ENCODE results near the gene PIERCE2.
"Not testable (repeated sequence)": the region's sequence is repeated elsewhere in the genome, so short reads cannot be mapped to it uniquely, and the experiment has no call there.

The PIERCE2 gene, protein sequence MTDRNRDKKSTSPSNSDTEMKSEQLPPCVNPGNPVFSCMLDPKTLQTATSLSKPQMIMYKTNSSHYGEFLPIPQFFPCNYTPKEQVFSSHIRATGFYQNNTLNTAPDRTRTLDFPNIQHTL

DNA sequence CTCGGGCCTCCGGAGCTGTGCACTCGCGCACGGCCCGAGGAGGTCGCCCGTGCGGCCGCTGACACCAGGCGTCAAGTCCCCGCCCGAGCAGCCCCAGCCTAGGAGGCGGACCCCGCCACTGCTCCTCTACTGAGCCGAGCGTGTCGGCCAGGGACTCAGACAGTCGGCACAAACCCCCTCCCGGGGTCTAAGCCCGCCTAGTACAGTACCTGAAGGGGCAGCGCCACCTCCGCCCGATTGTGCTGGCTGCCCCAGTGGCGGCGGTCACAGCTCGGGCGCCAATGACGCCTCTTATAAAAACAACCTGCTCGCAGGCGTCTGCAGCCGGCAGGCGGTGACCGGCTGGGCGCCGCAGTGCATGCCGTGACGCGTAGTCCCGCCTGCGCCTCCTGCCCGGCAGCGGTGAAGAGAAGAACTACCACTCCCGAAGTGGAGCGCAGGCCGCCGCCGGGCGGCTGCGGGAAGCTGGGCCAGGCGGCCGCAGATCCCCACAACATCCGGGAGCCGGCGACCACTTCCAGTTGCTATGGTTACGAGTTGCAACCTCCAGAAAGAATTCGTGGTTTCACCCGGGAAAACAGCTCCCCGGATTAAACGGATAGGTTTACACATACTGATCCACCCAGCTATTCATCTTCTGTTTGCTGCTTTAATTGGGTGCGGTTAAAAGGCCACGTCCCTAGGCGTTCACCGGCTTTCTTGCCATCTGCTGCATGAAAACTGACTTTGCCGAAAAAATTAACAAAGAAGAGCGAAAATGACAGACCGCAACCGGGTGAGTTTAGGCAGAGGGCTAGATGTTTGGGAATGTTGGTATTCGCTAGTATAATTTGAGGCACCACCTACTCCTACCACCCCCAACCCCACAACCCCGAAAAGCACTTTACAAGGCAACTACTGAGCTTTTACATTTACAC, at the start of gene PIERCE2, which contains the start of gene CCPG1:
Gene PIERCE2 (plus strand): TSS at position 484 of the 917 bp plus-strand sequence. CDS start 274 bp downstream, at position 758.
Gene CCPG1 (minus strand): TSS at position 348 of the 917 bp plus-strand sequence. CDS start 18,935 bp downstream, outside the sequence.
- peak; percentile 93 for DNase-seq (ENCODE audit: low spot score)

DNA sequence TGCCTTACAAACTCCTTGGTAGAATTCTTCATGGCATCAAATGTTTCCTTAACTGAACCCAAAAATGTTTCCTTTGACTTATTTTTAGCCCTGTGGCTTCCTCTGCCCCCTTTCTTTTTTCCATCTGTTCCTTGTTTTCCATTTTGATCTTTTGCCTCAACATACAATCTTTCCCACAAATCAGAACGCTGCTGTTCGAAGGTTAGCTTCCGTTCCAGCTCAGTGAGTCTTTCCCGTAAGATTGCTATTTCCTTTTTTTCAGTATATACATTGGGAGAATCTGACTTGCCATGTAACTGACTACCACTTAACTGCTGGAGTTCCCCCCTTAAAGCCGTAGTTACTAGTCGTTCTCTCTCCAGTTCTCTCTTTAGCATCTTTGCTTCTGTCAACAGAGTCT, 48.0 kb upstream of the PIERCE2 start:
- no peak for DNase-seq (ENCODE audit: low spot score)

DNA sequence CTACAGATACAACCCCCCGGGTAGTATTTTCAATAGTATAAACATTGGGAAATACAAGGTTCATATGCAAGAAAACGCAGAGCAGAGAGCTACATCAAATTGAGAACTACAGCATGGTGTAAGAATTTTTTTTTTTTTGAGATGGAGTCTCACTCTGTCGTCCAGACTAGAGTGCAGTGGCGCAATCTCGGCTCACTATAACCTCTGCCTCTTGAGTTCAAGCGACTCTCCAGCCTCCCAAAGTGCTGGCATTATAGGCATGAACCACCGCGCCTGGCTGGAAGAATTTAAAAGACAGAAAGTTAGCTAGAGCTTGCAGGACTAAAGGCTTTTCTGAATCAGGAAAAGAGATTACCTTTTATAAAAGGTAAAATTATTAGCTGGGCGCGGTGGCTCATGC, 47.2 kb upstream of the PIERCE2 start:
- DNase-seq (ENCODE audit: low spot score): no peak

DNA sequence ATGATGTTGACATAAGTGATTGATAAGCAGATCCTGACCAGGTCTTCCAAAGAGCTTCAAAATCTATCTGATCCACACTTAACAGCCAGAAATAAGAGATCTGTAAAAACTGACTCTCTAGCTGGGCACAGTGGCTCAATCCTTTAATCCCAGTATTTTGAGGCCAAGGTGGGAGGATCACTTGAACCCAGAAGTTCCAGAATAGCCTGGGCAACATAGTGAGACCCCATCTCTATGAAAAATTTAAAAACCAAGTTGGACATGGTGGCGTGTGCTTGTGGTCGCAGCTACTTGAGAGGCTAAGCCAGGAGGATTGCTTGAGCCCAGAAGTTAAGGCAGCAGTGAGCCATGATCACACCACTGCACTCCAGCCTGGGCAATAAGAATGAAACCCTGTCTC, 45.7 kb upstream of the PIERCE2 start:
- no peak for DNase-seq (ENCODE audit: low spot score)

DNA sequence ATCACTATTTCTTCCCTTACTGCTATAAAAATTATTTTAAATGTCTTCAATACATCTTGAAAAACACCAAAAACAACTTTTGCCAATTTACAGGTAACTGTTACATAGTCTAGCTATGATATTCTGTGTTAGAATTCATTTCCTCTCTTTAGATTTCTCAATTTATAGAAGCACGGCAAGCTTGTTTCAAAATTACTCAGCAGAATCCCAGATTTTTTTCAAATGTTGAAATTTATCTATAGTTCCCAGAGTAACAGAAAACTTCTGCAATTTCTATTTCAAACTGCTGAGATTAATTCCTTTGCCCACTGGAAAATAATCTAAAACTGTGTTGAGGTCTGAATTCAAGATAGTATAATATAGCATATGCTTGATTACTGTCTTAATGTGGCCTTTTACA, 41.3 kb upstream of the PIERCE2 start:
- no peak for DNase-seq (ENCODE audit: low spot score)

DNA sequence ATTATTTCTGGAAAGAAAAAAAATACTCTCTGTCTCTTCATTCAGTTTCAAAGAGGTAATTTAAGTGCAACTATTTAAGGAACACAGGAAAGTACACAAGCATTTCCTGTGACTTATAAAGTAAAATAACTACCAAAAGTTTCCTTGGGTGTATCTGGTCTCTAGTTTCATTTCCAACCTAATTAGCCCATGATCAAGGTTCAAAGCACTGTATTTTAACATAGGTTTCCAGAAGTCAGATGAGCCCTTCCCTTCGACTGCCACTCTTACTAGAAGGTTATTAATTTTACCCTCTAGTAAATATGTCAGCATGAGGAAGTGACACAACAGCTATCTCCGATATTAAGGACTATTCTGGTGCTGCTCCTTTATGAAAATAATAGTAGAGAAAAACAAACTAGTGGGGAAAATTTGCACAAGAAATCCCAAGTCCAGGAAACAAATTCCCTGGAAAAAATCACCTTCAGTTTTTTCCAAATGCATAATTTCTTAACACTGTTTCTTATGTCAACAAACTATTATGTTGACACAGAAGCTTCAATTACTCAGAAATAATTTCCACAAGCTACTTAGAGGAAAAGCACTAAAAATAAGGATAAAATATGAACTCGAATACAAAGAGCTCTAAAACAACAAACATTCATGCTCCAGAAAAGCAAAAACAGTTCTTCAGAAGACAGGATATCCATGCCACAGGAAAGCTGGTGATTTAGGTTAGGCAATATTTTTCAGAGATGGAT, 35.4 kb upstream of the PIERCE2 start:
- no peak for DNase-seq (ENCODE audit: low spot score)

DNA sequence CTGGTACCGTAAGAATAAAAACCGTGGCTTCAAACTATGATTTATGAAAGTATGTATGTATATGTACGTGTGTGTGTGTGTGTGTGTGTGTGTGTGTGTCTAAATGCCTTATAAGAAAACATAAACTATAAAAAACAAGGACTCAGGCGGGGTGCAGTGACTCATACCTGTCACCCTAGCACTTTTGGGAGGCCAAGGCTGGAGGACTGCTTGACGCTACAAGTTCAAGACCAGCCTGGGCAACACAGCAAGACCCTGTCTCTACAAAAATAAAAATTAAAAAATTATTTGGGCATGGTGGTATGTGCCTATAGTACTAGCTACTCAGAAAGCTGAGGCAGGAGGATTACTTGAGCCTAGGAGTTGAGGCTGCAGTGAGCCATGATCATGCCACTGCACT, 29.2 kb upstream of the PIERCE2 start:
- no peak for DNase-seq (ENCODE audit: low spot score)

DNA sequence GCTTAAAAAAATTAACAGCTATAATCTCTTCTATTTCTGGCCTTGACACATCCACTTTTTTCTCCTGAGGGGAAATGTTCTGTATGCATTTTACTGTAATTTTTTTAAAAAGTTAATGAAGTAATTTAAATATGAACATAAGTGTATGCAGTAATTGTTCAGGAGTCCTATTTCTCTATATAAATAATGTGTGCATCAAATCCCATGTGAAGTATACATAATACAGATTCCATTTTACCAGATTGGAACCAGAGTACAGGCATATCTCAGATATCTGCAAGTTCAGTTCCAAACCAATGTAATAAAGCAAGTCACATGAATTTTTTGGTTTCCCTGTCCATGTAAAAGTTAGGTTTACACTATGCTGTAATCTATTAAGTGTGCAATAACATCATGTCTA, 26.7 kb upstream of the PIERCE2 start:
- no peak for DNase-seq (ENCODE audit: low spot score)

DNA sequence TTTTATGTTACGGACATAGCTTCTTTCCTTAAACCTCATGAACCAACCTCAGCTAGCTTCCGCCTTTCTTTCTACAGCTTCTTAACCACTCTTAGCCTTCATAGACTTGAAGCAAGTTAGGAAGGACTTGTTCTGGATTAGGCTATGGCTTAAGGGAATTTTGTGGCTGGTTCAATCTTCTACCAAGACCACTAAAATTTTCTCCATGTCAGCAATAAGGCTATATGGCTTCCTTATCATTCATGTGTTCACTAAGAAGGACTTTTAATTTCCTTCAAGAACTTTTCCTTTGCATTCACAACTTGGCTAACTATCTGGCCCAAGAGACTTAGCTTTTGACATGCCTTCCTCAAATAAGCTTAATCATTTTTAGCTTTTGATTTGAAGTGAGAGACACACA, 24.6 kb upstream of the PIERCE2 start:
- DNase-seq (ENCODE audit: low spot score): no peak

DNA sequence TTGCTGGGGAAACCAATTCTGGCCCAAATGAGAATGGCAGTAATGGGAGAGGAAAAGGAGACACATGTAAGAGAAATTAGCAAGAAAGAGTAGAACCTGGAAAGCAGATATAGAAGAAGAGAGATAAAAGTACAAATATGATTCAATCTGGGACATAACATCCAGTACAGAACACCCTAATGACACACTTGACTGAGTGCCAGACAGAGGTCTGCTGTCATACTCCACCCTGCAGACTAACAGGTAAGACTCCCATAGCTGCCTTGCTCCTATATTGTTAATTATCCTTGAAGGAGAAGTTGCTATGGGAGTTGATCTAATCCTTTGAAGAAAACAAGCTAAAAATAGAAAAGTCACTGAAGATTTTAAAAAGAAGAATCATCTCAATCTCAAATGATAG, 21.3 kb upstream of the PIERCE2 start:
- no peak for DNase-seq (ENCODE audit: low spot score)

DNA sequence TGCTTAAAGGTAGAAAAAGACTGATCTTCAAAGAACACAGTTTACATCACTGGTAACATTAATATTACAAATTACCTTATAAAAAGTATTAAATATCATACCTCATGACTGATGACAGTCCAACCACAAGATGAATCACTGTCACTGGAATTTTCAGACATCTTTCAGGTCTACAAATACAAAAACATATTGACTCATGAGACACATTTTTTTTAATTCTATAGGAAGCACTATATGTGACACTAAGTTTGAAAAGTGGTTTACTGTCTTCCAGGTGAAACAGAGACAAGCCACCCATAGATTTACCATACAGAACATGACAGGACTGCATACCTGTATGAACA, 19.1 kb upstream of the PIERCE2 start:
- no peak for DNase-seq (ENCODE audit: low spot score)

DNA sequence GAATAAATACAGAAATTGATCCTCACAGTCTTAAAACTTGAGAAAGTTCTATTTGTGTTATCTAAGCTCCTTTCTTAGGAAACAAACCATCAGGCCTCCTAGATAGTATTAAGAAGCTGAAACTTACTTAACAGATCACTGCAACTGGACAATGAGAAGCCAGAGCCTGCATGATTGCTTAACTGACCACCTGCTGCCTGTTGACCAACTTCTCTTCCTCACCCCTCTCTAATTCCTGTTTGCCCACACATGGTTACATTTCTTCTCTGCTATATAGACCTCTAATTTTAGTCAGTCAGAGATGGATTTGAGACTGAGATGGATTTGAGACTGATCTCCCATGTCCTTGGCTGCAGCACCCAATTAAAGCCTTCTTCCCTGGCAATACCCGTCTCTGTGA, 13.6 kb upstream of the PIERCE2 start:
- DNase-seq (ENCODE audit: low spot score): no peak

DNA sequence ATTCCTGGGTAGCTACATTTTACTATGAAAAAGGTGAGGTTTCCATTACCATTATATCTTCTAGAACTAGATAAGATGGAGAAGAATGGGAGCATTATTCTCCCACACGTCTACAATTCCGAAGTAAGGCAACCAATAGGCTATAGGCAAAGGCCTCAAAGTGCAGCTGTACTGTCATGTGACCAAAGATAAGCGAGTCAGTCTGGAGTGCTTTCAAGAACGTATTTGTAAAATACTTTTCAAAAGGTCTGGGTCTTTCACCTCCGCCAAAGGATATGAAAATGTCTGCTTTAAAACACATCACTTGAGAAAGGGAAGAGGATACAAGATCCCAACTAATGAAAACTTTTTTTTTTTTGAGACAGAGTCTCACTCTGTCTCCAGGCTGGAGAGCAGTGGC, 10.1 kb upstream of the PIERCE2 start:
- no peak for DNase-seq (ENCODE audit: low spot score)

DNA sequence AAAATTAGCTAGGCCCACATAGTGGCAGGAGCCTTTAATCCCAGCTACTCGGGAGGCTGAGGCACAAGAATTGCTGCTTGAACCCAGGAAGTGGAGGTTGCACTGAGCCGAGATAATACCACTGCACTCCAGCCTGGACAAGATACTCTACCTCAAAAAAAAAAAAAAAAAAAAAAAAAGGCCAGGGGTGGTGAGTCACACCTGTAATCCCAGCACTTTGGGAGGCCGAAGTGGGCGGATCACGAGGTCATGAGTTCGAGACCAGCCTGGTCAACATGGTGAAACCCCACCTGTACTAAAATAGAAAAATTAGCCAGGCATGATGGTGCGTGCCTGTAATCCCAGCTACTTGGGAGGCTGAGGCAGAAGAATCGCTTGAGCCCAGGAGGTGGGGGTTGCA, 8.2 kb upstream of the PIERCE2 start:
- not testable (repeated sequence) for DNase-seq (ENCODE audit: low spot score)

DNA sequence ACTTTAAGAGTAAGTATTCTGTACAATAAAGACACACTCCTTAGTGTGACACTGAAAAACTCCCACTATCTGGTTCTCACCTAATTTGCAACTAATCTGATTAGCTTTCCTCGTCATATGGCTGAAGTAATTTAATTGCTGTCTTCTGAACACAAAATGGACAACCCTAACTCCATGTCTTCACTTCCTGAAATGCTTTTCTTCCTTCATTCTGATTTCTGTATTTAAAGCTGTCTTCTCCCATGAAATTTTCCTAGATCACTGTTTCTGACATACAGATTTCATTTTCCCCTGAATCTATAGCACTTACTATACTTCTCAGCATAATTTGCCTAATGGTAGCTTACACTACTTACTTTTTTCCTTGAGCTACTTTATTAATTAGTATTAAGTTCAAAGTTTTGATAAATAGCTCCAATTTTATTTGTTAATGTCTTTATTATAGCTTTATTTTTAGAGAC, 6.5 kb upstream of the PIERCE2 start:
- no peak for DNase-seq (ENCODE audit: low spot score)

DNA sequence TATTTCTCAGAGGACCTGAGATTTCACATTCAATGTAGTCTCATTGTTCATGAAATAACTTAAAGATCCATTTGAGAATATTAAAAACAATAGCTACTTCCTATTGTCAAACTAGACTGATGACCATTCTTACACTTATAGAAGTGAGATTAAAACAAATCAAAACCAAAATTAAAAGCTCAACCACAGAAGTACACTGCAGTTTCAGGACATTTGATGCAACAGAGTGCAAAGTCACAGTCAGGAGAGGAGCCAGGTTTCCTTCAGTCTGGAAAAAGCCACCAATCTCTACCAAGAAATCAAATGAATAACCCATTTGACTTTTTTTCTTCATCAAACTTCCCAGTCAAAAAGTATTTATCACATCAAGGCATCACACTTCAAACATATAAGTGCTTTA, 5.6 kb upstream of the PIERCE2 start:
- peak; percentile 16 for DNase-seq (ENCODE audit: low spot score)

DNA sequence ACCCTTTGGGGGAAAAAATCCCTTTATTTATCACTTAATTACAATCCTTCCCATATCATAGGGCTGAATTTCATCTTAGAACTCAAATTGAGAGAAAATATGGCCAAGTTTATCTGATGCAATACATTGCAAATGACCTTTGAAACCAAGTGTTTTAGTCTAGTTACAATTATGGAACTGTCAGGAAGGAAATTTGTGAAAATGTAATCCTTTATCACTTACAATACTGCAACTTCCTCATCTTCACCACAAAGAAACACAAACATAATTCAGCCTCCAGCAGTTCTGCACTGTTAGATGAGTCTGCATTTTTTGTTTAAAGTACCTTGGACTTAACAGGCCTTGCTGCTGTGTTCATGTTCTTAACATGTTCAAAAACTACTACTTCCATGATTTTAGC, 4.8 kb upstream of the PIERCE2 start:
- peak; percentile 21 for DNase-seq (ENCODE audit: low spot score)

DNA sequence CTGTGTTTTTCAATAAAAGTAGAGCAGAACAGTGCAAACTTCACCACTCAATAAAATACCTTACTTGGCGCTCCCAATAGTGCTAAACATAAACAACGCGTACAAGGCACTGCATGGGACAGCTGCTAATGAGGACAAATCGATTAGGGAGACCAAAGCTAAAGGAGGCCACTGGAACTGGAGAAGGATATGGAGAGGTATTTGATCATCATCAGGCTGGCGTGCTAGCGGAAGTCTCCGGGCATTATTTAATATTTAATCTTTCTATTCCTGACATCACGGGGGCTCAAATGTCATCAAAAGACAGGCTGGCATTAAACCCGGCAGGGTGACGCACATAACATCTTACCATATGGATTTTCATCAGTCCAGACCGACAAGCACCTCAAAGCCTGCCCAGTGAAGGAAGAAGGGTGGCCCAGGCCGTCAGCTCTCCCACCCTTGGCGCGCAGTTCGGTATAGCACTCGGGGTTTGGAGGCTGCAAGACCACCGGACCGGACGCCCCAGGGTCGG, 740 bp upstream of the PIERCE2 start:
- no peak for DNase-seq (ENCODE audit: low spot score)

DNA sequence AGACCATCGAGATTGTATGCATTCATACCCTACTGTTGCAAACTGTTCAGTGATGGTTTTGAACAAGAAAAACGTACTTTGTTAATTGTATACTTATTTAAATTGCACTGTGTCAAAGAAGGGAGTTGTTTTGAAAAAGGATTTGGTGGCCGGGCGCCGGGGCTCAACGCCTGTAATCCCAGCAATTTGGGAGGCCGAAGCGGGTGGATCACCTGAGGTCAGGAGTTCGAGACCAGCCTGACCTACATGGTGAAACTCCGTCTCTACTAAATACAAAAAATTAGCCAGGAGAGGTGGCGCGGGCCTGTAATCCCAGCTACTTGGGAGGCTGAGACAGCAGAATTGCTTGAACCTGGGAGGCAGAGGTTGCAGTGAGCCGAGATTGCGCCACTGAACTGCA, 681 bp downstream of the PIERCE2 start:
- DNase-seq (ENCODE audit: low spot score): not testable (repeated sequence)

DNA sequence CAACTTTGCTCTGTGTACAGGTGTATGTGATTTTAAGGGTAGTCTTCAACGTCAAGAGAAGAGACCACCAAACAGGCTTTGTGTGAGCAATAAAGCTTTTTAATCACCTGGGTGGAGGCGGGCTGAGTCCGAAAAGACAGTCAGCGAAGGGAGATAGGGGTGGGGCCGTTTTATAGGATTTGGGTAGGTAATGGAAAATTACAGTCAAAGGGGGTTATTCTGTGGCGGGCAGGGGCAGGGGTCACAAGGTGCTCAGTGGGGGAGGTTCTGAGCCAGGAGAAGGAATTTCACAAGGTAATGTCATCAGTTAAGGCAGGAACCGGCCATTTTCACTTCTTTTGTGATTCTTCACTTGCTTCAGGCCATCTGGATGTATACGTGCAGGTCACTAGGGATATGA, 9.4 kb downstream of the PIERCE2 start:
- not testable (repeated sequence) for DNase-seq (ENCODE audit: low spot score)

DNA sequence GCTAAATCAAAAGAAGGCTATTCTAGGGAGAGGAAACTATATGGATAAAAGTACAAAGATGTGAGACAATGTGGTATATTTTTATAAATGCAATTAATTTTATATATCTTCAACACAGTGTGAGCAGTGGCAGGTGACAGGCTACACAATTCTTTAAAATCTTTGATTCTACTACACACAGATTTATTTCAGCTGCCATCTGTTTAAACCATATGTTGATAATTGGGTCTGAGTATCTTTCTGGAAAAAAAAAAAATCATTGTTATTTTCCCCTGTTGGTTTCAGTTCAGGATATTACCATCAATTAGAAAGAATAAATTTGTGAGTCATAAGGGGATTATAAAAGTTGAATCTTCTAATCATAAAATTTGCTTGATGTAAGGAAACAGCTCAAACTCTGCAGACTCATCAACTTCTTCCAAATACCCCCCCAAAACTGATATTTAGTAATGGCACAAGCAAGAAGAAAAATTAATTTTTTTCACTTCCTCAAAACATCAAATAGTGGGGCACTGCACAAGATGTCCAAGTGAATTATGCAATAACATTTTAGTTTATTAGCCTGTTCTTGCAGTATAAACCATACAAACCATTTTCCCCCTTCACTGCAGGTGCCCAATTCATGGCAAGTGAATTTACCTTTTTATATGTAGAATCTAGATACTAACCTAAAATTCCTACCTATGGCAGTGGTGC, 12.0 kb downstream of the PIERCE2 start:
- no peak for DNase-seq (ENCODE audit: low spot score)

DNA sequence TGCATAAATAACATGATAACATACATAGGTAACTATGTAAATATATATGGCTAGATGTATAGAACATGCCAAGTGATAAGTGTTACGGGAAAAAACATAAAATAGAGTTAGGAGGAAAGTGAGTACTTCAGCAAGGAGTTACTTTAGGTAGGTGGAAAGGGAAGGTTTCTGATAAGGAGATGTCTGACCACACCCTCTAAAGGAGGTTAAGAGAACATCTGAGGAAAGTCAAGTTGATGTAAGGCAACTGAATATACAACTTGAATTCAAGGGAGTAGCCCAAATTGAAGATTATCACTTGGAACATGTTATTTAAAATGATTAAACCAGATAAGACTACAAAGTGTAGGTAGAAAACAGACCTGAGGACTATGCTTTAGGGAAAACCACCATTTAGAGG, 13.8 kb downstream of the PIERCE2 start:
- DNase-seq (ENCODE audit: low spot score): no peak

All from activated CD4-positive, alpha-beta T cell treated with anti-CD3 and anti-CD28 coated beads, Interleukin-2, Interleukin-4, amounts not matched to agents 100 ng/mL and 50 ng/mL, durations not matched to agents 16 hours and 8 hours (primary cell).